ENCODE data around the gene DFFA.
"Not testable (repeated sequence)": the region's sequence is repeated elsewhere in the genome, so short reads cannot be mapped to it uniquely, and the experiment has no call there.

The DFFA gene

GRCh38 chr1:10457462-10457861 lies 14.9 kb downstream of the DFFA start:
- DNase-seq = not testable (repeated sequence)

- no peak for DNase-seq
Observed at GRCh38 chr1:10456661-10457060, 15.7 kb downstream of the DFFA start.

- DNase-seq = no peak
Observed at GRCh38 chr1:10456048-10456447, 16.3 kb downstream of the DFFA start.

GRCh38 chr1:10451287-10451686 lies 21.0 kb downstream of the DFFA start:
- DNase-seq = no peak

GRCh38 chr1:10450836-10451235 lies 21.5 kb downstream of the DFFA start:
- DNase-seq = no peak

DNA sequence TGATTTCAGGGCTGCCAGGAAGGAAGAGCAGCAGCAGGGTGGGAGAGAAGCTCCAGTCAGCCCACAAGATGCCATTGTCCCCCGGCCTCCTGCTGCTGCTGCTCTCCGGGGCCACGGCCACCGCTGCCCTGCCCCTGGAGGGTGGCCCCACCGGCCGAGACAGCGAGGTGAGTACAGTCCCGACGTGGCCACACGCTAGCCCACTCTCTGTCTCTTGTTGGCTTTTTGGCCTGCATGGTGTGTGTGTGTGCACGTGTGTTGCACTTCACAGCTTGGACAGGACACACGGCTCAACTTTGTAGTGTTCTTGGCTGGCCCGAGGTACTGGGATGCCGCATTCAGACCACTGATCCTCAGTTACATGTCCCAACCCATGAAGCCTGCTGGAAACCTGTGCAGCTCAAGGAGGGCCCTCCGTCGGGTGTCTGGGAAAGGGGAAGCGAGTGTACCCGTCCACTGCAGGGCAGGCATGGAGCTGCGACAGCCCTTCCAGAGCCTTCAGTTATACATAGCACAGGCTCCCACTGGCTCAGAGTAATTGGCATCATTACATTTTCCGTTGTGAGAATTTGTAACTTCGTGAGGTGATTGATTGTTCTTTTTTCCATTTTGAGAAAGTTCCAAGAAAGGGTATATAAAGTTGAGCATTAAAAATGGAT lies 22.0 kb downstream of the DFFA start:
- DNase-seq = no peak

GRCh38 chr1:10449751-10450150 lies 22.6 kb downstream of the DFFA start, which contains the start of gene CORT:
Gene CORT, plus strand, starts transcription at chr1:10450031. Its CDS starts 193 bp downstream, at chr1:10450224.
- no peak for DNase-seq

GRCh38 chr1:10446790-10447422 lies 25.4 kb downstream of the DFFA start:
- DNase-seq = no peak

DNA sequence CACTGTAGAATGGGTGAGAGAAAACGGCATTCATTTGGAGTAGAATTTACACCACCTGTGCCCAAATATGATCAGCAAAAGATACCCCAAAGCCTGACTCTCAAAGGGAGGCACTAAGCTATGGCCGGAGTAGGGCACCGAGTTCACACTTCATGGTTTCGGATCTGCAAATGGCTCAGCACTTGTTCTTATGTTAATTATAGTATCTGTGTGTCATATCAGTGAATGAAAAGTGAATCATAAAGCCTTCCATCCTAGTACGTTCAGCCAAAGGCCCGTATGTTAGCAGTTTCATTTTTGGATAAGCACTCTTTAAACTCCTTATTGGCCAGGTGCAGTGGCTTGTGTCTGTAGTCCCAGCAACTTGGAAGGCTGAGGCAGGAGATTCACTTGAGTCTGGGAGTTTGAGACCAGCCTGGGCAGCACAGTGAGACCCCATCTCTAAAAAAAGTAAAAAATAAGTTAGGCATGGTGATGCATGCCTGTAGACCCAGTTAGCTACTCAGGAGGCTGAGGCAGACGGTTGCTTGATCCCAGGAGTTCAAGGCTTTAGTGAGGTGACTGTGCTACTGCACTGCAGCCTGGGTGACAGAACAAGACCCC lies 27.4 kb downstream of the DFFA start:
- DNase-seq = no peak

- DNase-seq = no peak
Observed at GRCh38 chr1:10444248-10444647, 28.1 kb downstream of the DFFA start.

DNA sequence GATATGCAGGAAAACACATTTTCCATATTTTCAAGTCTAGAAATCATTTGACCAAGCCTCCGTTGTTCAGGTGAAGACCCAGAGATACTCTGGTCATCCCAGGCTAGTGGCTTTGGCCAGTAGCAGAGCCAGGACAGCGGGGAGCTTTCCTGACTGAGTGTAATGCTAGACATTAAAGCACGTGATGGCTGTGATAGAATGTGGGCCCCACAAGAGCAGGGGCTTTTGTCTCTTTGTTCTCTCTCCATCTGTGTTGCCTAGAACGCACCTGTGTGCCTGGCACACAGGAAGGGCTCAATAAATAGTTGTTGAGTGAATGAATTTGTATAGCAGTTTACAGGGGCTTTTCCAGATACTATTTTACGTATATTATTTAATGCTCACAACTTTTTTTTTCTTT lies 31.5 kb downstream of the DFFA start:
- DNase-seq = no peak

DNA sequence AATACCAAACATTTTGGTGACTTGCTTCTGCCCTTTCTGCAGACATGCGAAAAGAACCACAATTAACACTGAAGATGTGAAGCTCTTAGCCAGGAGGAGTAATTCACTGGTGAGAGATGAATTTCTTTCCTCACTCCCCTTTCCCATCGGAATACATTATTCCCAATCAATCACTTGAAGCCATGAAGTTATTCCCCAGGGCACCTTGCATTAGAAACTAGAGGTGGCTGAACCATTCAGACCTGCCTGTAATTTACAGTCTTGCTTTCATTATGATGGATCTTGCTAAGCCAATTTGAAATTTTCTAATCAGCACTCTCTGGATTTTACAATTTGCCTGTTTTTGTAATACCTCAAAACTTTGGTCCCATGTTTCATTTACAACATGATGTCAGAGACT lies 32.0 kb downstream of the DFFA start:
- no peak for DNase-seq

GRCh38 chr1:10438677-10439163 lies 33.6 kb downstream of the DFFA start:
- DNase-seq = no peak

DNA sequence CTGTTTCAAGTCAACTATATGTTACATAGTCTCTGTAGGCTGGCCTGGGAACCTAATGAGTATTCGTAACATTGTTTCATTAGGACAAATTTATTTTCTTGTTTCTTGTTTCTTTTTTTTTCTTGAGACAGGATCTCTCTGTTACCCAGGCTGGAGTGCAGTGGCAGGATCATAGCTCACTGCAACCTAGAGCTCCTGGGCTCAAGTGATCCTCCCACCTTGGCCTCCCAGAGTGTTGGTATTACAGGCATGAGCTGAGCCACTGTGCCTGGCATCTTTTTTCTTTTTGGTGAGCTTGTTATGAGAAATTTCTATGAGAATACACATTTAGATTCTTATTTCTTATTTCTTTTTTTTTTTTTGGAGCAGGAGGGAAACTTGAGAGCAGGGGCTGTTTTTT lies 35.3 kb downstream of the DFFA start:
- no peak for DNase-seq

DNA sequence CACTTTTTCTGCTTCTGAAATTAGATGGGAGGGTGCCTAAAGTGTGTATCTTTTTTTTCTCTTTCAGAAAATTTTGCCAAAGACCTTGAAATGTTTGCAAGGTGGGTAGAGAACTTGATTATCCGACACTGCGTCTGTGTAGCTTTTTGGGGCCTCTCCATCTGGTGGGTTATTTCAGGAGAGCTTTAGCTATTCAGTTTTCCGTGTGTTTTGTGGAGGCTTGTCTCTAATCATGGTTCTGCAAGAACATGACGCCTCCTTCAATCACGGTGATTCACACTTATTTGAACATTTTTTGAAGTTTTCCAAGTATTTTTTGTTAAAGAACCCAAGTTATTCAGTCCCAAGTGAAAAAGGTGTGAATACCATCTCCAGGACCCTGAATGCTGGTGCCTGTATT lies 37.7 kb downstream of the DFFA start:
- DNase-seq = no peak

- no peak for DNase-seq
Observed at GRCh38 chr1:10433790-10434189, 38.5 kb downstream of the DFFA start.

DNA sequence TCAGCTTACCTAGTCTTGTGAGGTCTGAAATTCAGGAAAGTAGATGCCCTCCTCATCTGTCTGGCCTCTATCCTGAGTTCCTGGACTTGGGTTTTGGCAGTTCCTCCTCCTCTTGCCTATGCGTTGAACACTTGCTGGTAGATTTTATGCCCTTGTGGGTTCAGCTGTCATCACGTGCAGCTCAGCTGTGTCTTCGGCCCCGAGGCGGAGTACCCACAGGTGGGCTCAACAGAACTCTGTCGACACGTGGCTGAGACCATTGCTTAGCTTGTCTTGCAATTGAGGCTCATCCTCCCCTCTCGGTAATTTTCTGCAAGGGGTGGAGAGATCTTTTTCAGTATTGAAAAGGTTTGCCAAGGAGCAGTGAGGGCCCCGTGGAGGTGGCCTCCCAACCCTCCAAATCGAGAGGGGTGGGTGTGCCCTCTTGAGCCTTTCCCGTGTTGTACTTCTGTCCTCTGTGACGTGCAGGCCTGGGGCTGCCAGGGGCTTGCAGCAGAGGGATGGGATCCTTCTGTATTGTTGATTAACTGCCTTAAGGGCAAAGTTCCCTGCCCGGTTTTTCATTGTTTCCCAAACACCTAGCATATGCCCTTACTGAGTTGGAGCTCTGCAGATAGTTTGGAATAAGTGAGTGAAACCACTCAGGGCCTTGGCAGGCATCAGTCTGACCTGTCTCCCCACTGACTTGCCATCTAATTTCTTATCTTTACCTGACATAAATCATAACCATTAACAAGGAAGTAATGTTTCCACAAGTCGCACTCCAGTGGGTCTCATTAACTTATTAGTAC lies 39.2 kb downstream of the DFFA start:
- no peak for DNase-seq

DNA sequence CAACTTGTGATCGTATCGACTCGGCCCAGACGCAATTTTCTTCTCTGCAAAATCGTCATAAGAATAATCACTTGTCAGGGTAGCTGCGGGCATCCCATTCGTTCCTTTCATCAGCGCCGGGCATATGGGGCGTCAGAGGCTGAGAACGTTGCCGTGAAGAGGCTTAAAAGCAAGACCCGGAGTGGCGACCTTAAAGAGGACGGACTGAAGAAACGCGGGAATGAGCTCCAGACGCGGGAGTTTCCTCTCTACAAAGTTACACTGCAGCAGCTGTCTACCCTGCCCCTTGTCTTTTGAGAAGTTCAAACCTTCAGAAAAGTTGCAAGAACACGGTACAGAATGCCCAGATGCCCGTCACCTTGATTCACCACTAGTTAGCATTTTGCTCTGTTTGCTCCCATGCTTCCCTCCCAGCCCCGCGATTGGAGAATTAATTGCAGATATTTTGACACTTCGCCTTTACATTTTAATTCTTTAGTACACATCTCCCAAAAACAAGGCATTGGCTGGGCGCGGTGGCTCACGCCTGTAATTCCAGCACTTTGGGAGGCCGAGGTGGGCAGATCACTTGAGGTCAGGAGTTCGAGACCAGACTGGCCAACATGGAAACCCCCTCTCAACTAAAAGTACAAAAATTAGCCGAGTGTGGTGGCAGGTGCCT lies 41.1 kb downstream of the DFFA start:
- DNase-seq = no peak

DNA sequence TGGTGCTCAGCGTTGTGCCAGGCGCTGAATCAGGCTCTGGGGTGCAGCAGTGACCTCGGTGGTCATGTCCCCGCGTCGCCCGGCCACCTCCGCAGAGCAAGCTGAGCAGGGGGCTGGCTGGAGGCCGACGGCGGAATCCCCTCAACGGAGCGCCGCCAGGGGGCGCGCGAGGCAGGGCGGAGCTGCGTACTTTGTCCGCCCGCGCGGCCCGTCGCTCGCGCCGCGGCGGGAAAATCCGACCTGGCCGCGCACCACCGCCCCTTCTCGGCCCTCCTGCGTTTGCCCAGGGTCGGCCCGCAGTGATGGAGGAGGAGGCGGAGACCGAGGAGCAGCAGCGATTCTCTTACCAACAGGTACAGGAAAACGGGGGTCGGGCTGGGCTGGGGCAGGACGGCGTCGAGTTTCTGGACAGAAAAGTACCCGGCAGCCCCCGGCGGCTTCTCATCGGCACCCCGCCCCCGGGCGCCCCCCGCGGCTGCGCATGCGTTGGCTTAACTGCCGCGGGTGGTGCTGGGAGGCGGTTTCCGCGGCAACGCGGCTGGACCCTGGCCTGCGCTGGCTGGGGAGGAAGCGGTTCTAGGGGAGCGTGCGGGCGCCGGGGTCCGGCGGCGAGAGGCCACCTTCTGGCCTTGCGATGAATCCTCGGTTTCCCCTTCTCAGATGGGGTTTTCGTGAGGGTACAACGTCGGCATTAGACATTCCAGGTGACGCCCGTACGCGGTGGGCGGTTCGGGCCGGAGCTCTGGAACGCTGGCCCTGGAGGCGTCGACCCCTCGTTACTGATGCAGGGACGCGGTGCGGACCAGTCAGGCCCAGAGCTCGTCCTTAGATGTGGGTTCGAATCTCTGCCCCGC lies 41.9 kb downstream of the DFFA start, which contains the start of gene CENPS:
Gene CENPS, plus strand, starts transcription at position 218 of the 854 bp plus-strand sequence. Its CDS starts 85 bp downstream, at position 303.
- peak; percentile 64 for DNase-seq

DNA sequence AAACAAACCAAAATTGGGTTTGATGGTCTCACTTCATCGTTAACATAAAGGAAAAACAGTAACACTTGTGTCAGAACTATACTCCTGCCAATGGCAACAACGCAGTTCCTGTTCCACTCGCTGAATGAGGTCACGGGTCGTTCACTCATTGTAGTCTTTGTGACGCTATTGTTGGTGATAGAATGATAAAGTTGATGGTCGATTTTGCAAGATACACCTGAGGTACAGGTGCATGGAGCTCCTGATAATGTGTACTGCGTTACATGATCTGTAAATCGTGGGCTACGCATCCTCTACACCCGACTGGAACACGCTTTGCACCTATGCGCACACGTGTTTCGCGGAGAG lies 42.5 kb downstream of the DFFA start:
- no peak for DNase-seq

DNA sequence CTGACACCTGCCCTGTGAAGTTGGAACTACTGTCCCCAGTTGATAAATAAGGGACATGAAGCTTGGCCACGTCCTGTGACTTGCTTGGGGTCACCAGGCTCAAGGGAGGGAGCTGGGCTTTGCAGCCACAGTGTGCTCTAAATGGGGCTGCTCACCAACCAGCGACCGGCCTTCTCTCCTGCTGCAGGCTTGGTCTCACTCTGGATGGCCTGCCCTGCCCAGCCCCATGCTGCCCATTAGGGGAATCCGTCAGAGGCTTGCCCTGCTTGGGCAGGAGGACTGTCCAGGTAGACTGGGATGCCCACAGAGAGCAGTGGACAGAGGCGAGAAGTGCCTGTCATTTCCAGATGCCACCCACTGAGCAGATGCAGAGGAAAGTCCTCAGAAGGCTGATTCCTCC lies 43.3 kb downstream of the DFFA start:
- no peak for DNase-seq

GRCh38 chr1:10426535-10426848 lies 45.8 kb downstream of the DFFA start:
- not testable (repeated sequence) for DNase-seq

Measured in GF-D8 (cell line).